Liver (tissue), 9 donors: ENCODE results near the gene LRRN3. TPM values are rescaled to one million over a fixed set of nuclear protein-coding genes. Genes with fewer than 3 reads are reported as not detected.

ENCODE experiments used
- DNase-seq: peaks from one replicate; pipeline ENCODE4 v3.0.0-alpha.2; 2017; ENCODE audit warnings: low spot score
- H3K27ac ChIP-seq, 2 donors: one replicate each; pipeline ENCODE4 v1.7.0; 2013; ENCODE audit warnings: inconsistent platforms in 2 of 2, low read length in 2 of 2, control low read depth in 1 of 2, low read depth in 1 of 2, mild to moderate bottlenecking in 1 of 2
- H3K27me3 ChIP-seq, 4 donors: one replicate each; pipeline versions ENCODE4 v1.6.1 to v1.7.0; 2013; ENCODE audit warnings: low read length in 3 of 4, inconsistent platforms in 1 of 4, mild to moderate bottlenecking in 1 of 4, moderate library complexity in 1 of 4; ENCODE audit not compliant: control insufficient read depth in 4 of 4, insufficient read depth in 4 of 4
- H3K36me3 ChIP-seq, 4 donors: one replicate each; pipeline versions ENCODE4 v1.6.1 to v1.7.0; 2013; ENCODE audit warnings: low read length in 3 of 4, mild to moderate bottlenecking in 3 of 4, low read depth in 1 of 4, moderate library complexity in 1 of 4; ENCODE audit not compliant: control insufficient read depth in 4 of 4, insufficient read depth in 3 of 4
- H3K4me1 ChIP-seq, 4 donors: one replicate each; pipeline versions ENCODE4 v1.6.1 to v1.7.0; 2013; ENCODE audit warnings: low read length in 3 of 4, mild to moderate bottlenecking in 3 of 4, moderate library complexity in 1 of 4; ENCODE audit not compliant: control insufficient read depth in 4 of 4, insufficient read depth in 4 of 4
- H3K4me3 ChIP-seq, 3 donors: one replicate each; pipeline versions ENCODE4 v1.6.1 to v1.7.0; 2013; ENCODE audit warnings: low read length in 3 of 3, control low read depth in 1 of 3, low read depth in 1 of 3, mild to moderate bottlenecking in 1 of 3
- H3K9ac ChIP-seq, 2 donors: one replicate each; pipeline ENCODE4 v1.7.0; 2013; ENCODE audit warnings: low read length in 2 of 2, mild to moderate bottlenecking in 2 of 2, moderate library complexity in 2 of 2, control low read depth in 1 of 2, low read depth in 1 of 2
- H3K9me3 ChIP-seq, 4 donors: one replicate each; pipeline versions ENCODE4 v1.6.1 to v1.7.0; 2013; ENCODE audit warnings: low read length in 3 of 4; ENCODE audit not compliant: control insufficient read depth in 4 of 4
- ATF3 ChIP-seq: IDR thresholded peaks from 2 replicates; pipeline ENCODE4 v1.6.1; 2016; ENCODE audit warnings: antibody characterized with exemption
- CTCF ChIP-seq: fragments of 150-350 bp; IDR thresholded peaks from 2 replicates; pipeline ENCODE4 v1.5.1; 2017; ENCODE audit warnings: improper control_type of control experiment, low read depth, low read length; ENCODE audit not compliant: missing input control
- EGR1 ChIP-seq, 2 donors: IDR thresholded peaks; 2 replicates each; pipeline ENCODE4 v1.6.1; 2016 to 2018; ENCODE audit warnings: antibody characterized with exemption in 2 of 2, low read depth in 2 of 2
- FOXA1 ChIP-seq: IDR thresholded peaks from 2 replicates; pipeline ENCODE4 v1.6.1; 2016; ENCODE audit warnings: antibody characterized with exemption
- FOXA2 ChIP-seq: IDR thresholded peaks from 2 replicates; pipeline ENCODE4 v1.6.1; 2016; ENCODE audit warnings: antibody characterized with exemption
- GABPA ChIP-seq, 2 donors: IDR thresholded peaks in 1 of 2; conservative IDR thresholded peaks in 1 of 2; 2 replicates each; pipeline ENCODE4 v1.6.1; 2016; ENCODE audit warnings: antibody characterized with exemption in 2 of 2, mild to moderate bottlenecking in 1 of 2, moderate library complexity in 1 of 2
- HNF4A ChIP-seq, 2 donors: conservative IDR thresholded peaks; 2 replicates each; pipeline ENCODE4 v1.6.1; 2016; ENCODE audit warnings: antibody characterized with exemption in 2 of 2, mild to moderate bottlenecking in 2 of 2
- HNF4G ChIP-seq: IDR thresholded peaks from 2 replicates; pipeline ENCODE4 v1.6.1; 2016; ENCODE audit warnings: antibody characterized with exemption
- MAX ChIP-seq: IDR thresholded peaks from 2 replicates; pipeline ENCODE4 v1.6.1; 2016; ENCODE audit warnings: antibody characterized with exemption
- NR2F2 ChIP-seq: IDR thresholded peaks from 2 replicates; pipeline ENCODE4 v1.6.1; 2016; ENCODE audit warnings: antibody characterized with exemption
- RXRA ChIP-seq, 2 donors: IDR thresholded peaks; 2 replicates each; pipeline ENCODE4 v1.6.1; 2017 to 2018; ENCODE audit warnings: antibody characterized with exemption in 2 of 2, mild to moderate bottlenecking in 1 of 2
- SP1 ChIP-seq: IDR thresholded peaks from 2 replicates; pipeline ENCODE4 v1.6.1; 2018; ENCODE audit warnings: antibody characterized with exemption, mild to moderate bottlenecking
- TAF1 ChIP-seq: conservative IDR thresholded peaks from 2 replicates; pipeline ENCODE4 v1.6.1; 2016; ENCODE audit warnings: antibody characterized with exemption, mild to moderate bottlenecking
- YY1 ChIP-seq: IDR thresholded peaks from 2 replicates; pipeline ENCODE4 v1.6.1; 2016; ENCODE audit warnings: antibody characterized with exemption, mild to moderate bottlenecking
- ZBTB33 ChIP-seq: IDR thresholded peaks from 2 replicates; pipeline ENCODE4 v1.6.1; 2016; ENCODE audit warnings: antibody characterized with exemption
- WGBS: extraction: QIAGEN DNeasy Blood & Tissue Kit; methylation state at CpG from one replicate; pipeline ENCODE4 v1.1.7; 2013; 5-methylcytosine and 5-hydroxymethylcytosine counted together
- polyA plus RNA-seq, 2 donors: library from polyadenylated mRNA; stranded (reverse) in 1 of 2; unstranded in 1 of 2; fragments of 200-250 nt in 1 of 2; fragments of >200 nt in 1 of 2; fragmentation: Nextera tagmentation in 1 of 2; extraction: Ambion mirVana in 1 of 2; gene quantifications; one replicate each; pipeline versions ENCODE4 v1.2.1 to v1.2.3, GENCODE V29; 2013 to 2015
- total RNA-seq, 2 donors: library from RNA; depleted of rRNA; stranded (reverse); fragments of >200 nt; gene quantifications; one replicate each; pipeline ENCODE4 v1.2.3, GENCODE V29; 2014
- TF ChIP-seq, protein P1 (sequence below): IDR thresholded peaks from 2 replicates; pipeline ENCODE4 v1.6.1; 2016; ENCODE audit warnings: antibody characterized with exemption, mild to moderate bottlenecking
- donor health status: healthy.
- donor health status: healthy.
- donor health status: healthy.
- donor health status: healthy.
- donor health status: healthy.

Gene LRRN3
- total and polyA plus RNA-seq, 4 donors: 0.18 to 1.1 (median 0.32) TPM

DNA sequence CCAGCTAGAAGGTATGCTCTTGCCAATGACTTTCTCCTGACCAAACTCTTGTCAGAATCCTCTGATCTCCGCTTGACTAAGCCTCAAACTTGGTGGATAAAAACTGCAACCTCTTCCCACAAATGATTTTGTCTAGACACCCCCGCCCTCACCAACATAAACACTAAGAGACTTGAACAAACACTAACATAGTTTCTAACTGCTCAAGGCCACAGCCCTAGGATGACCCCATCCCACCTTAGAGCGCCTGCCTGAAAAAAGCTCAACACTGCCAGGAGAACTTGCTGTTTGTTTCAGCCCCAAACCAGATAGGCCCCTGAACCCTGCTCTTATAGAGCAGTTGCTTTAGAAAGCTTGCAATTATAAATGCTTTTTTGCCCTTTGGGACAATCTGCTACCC is 71.8 kb downstream of the LRRN3 start:
- WGBS: 96% methylated on average over 3 of the region's 3 CpGs
- H3K4me1 ChIP-seq: no peaks in the 10 kb centered on the region
- H3K9me3 ChIP-seq: no peaks in the 10 kb centered on the region
- DNase-seq: no peak
- no peak overlapping the region for H3K9ac ChIP-seq
- H3K27ac ChIP-seq: no peak overlapping the region
- TF ChIP-seq GABPA (IDR thresholded peaks at IDR 0.05 in 1 of 2, conservative IDR thresholded peaks at IDR 0.05 in 1 of 2) (no peak), FOXA1 (no peak), HNF4G (no peak), RXRA (IDR thresholded peaks at IDR 0.05) (no peak), FOXA2 (no peak), CTCF (no peak), MAX (no peak), ATF3 (no peak), EGR1 (IDR thresholded peaks at IDR 0.05; ENCODE audit: low read depth in 2 of 2) (no peak), HNF4A (conservative IDR thresholded peaks at IDR 0.05) (no peak), NR2F2 (no peak), YY1 (no peak), TAF1 (no peak), SP1 (no peak), ZBTB33 (no peak)
- TF ChIP-seq, protein P1, sequence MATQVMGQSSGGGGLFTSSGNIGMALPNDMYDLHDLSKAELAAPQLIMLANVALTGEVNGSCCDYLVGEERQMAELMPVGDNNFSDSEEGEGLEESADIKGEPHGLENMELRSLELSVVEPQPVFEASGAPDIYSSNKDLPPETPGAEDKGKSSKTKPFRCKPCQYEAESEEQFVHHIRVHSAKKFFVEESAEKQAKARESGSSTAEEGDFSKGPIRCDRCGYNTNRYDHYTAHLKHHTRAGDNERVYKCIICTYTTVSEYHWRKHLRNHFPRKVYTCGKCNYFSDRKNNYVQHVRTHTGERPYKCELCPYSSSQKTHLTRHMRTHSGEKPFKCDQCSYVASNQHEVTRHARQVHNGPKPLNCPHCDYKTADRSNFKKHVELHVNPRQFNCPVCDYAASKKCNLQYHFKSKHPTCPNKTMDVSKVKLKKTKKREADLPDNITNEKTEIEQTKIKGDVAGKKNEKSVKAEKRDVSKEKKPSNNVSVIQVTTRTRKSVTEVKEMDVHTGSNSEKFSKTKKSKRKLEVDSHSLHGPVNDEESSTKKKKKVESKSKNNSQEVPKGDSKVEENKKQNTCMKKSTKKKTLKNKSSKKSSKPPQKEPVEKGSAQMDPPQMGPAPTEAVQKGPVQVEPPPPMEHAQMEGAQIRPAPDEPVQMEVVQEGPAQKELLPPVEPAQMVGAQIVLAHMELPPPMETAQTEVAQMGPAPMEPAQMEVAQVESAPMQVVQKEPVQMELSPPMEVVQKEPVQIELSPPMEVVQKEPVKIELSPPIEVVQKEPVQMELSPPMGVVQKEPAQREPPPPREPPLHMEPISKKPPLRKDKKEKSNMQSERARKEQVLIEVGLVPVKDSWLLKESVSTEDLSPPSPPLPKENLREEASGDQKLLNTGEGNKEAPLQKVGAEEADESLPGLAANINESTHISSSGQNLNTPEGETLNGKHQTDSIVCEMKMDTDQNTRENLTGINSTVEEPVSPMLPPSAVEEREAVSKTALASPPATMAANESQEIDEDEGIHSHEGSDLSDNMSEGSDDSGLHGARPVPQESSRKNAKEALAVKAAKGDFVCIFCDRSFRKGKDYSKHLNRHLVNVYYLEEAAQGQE: no peak
- no peaks in the 10 kb centered on the region for H3K27me3 ChIP-seq
- H3K4me3 ChIP-seq: no peak overlapping the region
- H3K36me3 ChIP-seq: no peaks in the 10 kb centered on the region

DNA sequence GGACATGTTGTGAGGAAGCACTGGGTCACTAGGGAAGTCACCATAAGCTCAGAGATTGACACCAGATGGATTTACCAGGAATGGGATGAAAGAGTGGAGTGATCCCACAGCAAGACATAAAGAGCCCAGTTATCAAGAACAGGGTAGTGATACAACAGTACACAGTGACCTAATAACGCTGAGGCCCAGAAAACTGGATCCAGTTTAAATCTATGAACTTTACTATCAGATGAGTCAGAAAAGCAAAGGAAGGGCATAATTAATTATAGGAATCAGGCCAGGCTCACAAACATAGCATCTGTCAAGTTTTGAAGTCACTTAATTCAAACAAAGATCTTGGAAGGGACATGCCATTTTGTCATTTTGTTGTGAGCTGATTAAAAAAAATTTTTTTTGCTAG is 73.5 kb downstream of the LRRN3 start:
- no peak overlapping the region for H3K27ac ChIP-seq
- 93% methylated on average over 1 of the region's 1 CpG for WGBS

More for the DNA sequence above, 73.5 kb downstream of the LRRN3 start:
- DNase-seq: no peak
- Histone ChIP-seq H3K36me3 (no peaks in the 10 kb centered on the region), H3K9ac (no peak overlapping the region), H3K4me1 (no peaks in the 10 kb centered on the region), H3K9me3 (no peaks in the 10 kb centered on the region), H3K4me3 (no peak overlapping the region), H3K27me3 (no peaks in the 10 kb centered on the region)
- TF ChIP-seq ZBTB33 (no peak), EGR1 (IDR thresholded peaks at IDR 0.05; ENCODE audit: low read depth in 2 of 2) (no peak), TAF1 (no peak), ATF3 (no peak), NR2F2 (no peak), GABPA (IDR thresholded peaks at IDR 0.05 in 1 of 2, conservative IDR thresholded peaks at IDR 0.05 in 1 of 2) (no peak), HNF4A (conservative IDR thresholded peaks at IDR 0.05) (no peak)
- TF ChIP-seq, protein P1: no peak
